GM19452 (cell line): ENCODE data around the gene GYPC.

Source experiments
- ATAC-seq: cut with Tn5 transposase; IDR thresholded peaks from one replicate; pipeline ENCODE4 v1.9.1; 2021; ENCODE audit not compliant: unreplicated experiment

GYPC gene

GRCh38 chr2:126729896-126730295 lies 73.9 kb downstream of the GYPC start:
- ATAC-seq: no peak

GRCh38 chr2:126730655-126731054 lies 74.7 kb downstream of the GYPC start:
- ATAC-seq: no peak

DNA sequence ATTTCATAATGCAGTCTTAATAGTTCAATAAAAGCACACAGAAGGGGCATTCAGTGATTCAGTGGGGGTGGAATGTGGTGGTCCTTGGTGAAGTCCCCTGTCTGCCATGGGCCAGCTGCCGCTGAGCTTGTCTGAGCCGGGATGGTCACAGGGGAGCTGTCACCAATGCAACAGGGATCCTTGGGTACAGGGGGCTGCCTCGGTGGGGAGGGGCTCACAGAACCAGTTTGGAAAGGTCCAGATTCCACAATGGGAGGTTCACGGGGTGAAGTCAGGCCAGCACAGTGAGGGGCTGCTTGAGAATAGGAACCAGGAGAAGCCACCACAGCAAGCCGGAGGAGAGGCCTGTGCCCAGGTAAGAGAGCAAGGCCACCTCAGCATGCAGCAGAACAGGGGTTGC lies 75.4 kb downstream of the GYPC start:
- ATAC-seq: no peak

DNA sequence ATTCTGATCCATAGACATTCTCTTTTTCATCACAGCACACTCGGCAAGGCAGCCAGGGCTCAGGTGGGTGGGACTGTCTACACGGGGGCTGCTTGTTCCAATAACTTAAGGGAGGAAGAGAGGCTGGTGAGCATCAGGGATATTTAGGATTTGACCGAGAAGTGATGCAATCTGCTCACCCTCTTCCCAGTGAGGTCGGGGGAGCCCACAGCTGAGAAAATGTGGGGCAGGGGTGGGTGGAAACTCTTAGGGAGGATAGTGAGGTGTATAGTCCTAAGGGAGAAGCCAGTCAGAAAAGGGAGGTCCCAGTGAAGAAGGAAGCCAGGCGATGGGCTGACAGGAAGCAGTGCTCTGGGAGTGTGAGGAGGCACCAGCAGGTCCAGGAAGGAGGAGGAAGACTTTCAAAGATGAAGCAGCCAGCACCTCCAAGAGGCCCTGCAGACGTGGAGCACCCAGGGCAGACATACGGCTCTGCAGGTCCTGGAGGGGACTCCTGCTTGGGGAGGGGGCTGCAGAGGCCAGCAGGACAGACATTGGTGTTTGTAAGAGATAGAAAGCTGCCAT lies 76.8 kb downstream of the GYPC start:
- ATAC-seq: no peak

- ATAC-seq: no peak
These were observed 77.8 kb downstream of the GYPC start for GRCh38 chr2:126733795-126734194.

DNA sequence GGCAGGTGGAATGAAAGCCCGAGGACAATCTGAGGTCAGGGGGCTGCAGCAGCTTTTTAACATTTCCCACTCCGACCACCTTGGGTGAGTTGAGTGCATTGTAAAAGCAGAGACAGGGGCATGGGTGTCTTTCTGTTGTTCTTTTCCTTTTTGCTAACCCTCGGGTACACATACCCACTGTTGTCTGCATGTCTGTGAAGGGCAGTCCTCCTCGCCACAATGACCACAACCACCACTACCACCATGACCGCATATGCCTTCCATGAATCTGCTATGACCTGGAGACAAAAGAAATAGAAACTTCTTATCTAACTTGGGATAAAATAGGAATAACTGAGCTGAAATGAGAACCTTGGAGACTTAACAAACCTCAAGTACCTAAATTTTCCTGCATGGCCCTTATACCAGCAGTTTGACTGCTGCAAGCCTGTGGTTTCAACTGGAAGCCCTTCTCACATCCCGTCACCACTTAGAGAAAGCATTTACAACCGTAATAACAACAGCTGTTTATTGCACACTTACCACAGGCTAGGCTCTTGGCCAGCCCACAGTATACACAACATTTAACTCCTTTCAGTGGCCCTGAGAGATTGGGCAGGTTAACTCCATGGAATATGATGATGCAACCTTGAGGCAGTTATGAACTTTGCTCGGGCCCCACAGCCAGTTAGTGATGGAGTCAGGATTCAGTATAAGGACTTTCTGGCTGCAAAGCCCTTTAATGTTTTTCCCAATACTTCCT lies 80.3 kb downstream of the GYPC start:
- no peak for ATAC-seq

GRCh38 chr2:126739141-126739540 lies 83.2 kb downstream of the GYPC start:
- ATAC-seq: no peak

GRCh38 chr2:126744640-126745039 lies 88.7 kb downstream of the GYPC start:
- no peak for ATAC-seq
